ENCODE measurements around the gene RAD51C. TPM values are rescaled to one million over a fixed set of nuclear protein-coding genes. Genes with fewer than 3 reads are reported as not detected.
A peak's percentile ranks its signal among the peaks of the same experiment; 100 is the strongest.

The RAD51C gene
- total and polyA plus RNA-seq, 9 of the 15 experiments (the other 6 are each of a cell fraction or from before 2014, with no cell fraction given): 93.9 to 341 (median 135) TPM

GRCh38 chr17:58666858-58667267 lies 25.5 kb upstream of the RAD51C start (continued):
- TF ChIP-seq BRF2 (IDR thresholded peaks at IDR 0.05; ENCODE audit: borderline replicate concordance, insufficient read depth, insufficient read length) (no peak), NFIC (IDR thresholded peaks at IDR 0.05) (peak; percentile 85), PTTG1 (tag; IDR thresholded peaks at IDR 0.05; ENCODE audit: low read depth) (peak; percentile 73), RFX7 (CRISPR knock-in tag; IDR thresholded peaks at IDR 0.05) (0 out of 2 replicates have a peak, but pooled peaks have one; percentile 53), BCOR (IDR thresholded peaks at IDR 0.05) (0 out of 2 replicates have a peak, but pooled peaks have one; percentile 9), RNF2 (IDR thresholded peaks at IDR 0.05) (peak; percentile 13; the same call in 1 of the 2 replicates), ATF7 (IDR thresholded peaks at IDR 0.05) (peak; percentile 98), GABPB1 (CRISPR knock-in tag; IDR thresholded peaks at IDR 0.05) (peak; percentile 82), PKNOX1 (IDR thresholded peaks at IDR 0.05) (peak; percentile 90), POLR2G (IDR thresholded peaks at IDR 0.05; ENCODE audit: low read depth, low read length) (0 out of 2 replicates have a peak, but pooled peaks have one; percentile 11), HINFP (tag; conservative IDR thresholded peaks at IDR 0.05; ENCODE audit: low read depth) (peak; percentile 93), CBFB (CRISPR knock-in tag; IDR thresholded peaks at IDR 0.05) (no peak), NBN (IDR thresholded peaks at IDR 0.05; ENCODE audit: low read depth) (peak; percentile 96), CXXC5 (CRISPR knock-in tag; IDR thresholded peaks at IDR 0.05) (peak; percentile 92), ZFPM2 (CRISPR knock-in tag; IDR thresholded peaks at IDR 0.05) (no peak), HNRNPUL1 (IDR thresholded peaks at IDR 0.05; ENCODE audit: low read length) (no peak), DDX20 (tag; IDR thresholded peaks at IDR 0.05; ENCODE audit: low read depth) (peak; percentile 70; the same call in 1 of the 2 replicates), ZNF121 (CRISPR knock-in tag; conservative IDR thresholded peaks at IDR 0.05) (no peak), GATAD2B (IDR thresholded peaks at IDR 0.05; ENCODE audit: borderline replicate concordance) (no peak), HNRNPK (IDR thresholded peaks at IDR 0.05; ENCODE audit: low read depth, low read length, poor library complexity, severe bottlenecking) (no peak), ZNF707 (CRISPR knock-in tag; conservative IDR thresholded peaks at IDR 0.05) (peak; percentile 48; the same call in 1 of the 2 replicates), ATF1 (CRISPR knock-in tag; IDR thresholded peaks at IDR 0.05) (peak; percentile 80), ATF1 (tag; IDR thresholded peaks at IDR 0.05) (peak; percentile 99), RFX1 (IDR thresholded peaks at IDR 0.05) (no peak), YY1 (IDR thresholded peaks at IDR 0.05; ENCODE audit: borderline replicate concordance in 1 of 3, control insufficient read depth in 1 of 3, extremely low read depth in 1 of 3, insufficient read depth in 3 of 3, insufficient read length in 1 of 3, insufficient replicate concordance in 2 of 3, low read depth in 1 of 3, low read length in 2 of 3) (peak in 2 of 3 experiments; percentile 67 to 82), SPI1 (IDR thresholded peaks at IDR 0.05; ENCODE audit: borderline replicate concordance, low read depth, low read length) (0 out of 2 replicates have a peak, but pooled peaks have one; percentile 15), MTA3 (IDR thresholded peaks at IDR 0.05; ENCODE audit: borderline replicate concordance) (peak; percentile 97), TCF7L2 (IDR thresholded peaks at IDR 0.05; ENCODE audit: low read depth, low read length) (no peak)

Measured in K562 (cell line).